Left ventricle myocardium inferior (tissue), 1 donor: Measurements from ENCODE around the gene RSPH4A. TPM values are rescaled to one million over a fixed set of nuclear protein-coding genes. Genes with fewer than 3 reads are reported as not detected.
A peak's percentile ranks its signal among the peaks of the same experiment; 100 is the strongest.

ENCODE experiments used
- DNase-seq: peaks from one replicate; pipeline ENCODE4 v3.0.0-alpha.2; 2020
- H3K27ac ChIP-seq: fragments of 200-600 bp; replicated peaks from 2 replicates; pipeline ENCODE4 v1.8.0; 2021
- H3K27me3 ChIP-seq: fragments of 200-600 bp; 2 replicates; pipeline ENCODE4 v1.8.0; 2021; ENCODE audit warnings: low read depth
- H3K36me3 ChIP-seq: fragments of 200-600 bp; 2 replicates; pipeline ENCODE4 v1.8.0; 2021
- H3K4me1 ChIP-seq: fragments of 200-600 bp; 2 replicates; pipeline ENCODE4 v1.8.0; 2021
- H3K4me3 ChIP-seq: fragments of 200-600 bp; 2 replicates; pipeline ENCODE4 v1.8.0; 2021; ENCODE audit warnings: mild to moderate bottlenecking, moderate library complexity
- H3K9me3 ChIP-seq: fragments of 200-600 bp; replicated peaks from 2 replicates; pipeline ENCODE4 v1.8.0; 2021
- CTCF ChIP-seq: fragments of 200-600 bp; IDR thresholded peaks from 2 replicates; pipeline ENCODE4 v1.8.0; 2021; ENCODE audit warnings: antibody characterized with exemption, mild to moderate bottlenecking, borderline replicate concordance
- intact Hi-C: fragments of 100-400 bp; cut with micrococcal nuclease; formaldehyde crosslinking; loops from one replicate; pipeline ENCODE4 v1.11.0; 2022
- total RNA-seq: library from RNA; stranded (reverse); fragmentation: NEBNext Ultra II Directional; extraction: Animal tissue kit (Norgen Biotek cat#: 25700); gene quantifications from one replicate; pipeline ENCODE4 v1.2.1, GENCODE V29; 2021
- donor health status: DM: no; HTN: yes; CAD: no; lungs with severe emphysema.

Gene RSPH4A
- total RNA-seq, 1 donor from 2014 or later, result not detected

GRCh38 chr6:116572162-116572561 lies 44.1 kb upstream of the RSPH4A start:
- Histone ChIP-seq H3K27ac (peak overlapping the region; percentile 95), H3K4me3 (peak overlapping the region; percentile 93), H3K4me1 (peaks cover 66% of the 10 kb centered on the region), H3K36me3 (peaks cover 22% of the 10 kb centered on the region), H3K9me3 (no peaks in the 10 kb centered on the region), H3K27me3 (no peaks in the 10 kb centered on the region)
- DNase-seq, result peak; percentile 17
- intact Hi-C loops, result no loop called here
- TF ChIP-seq CTCF, result no peak

GRCh38 chr6:116575227-116575626 lies 41.1 kb upstream of the RSPH4A start:
- DNase-seq, result no peak
- H3K9me3 ChIP-seq, result no peaks in the 10 kb centered on the region
- H3K36me3 ChIP-seq, result peaks cover 30% of the 10 kb centered on the region
- intact Hi-C loops, result no loop called here
- peaks cover 81% of the 10 kb centered on the region for H3K4me1 ChIP-seq
- H3K27ac ChIP-seq, result no peak overlapping the region
- H3K27me3 ChIP-seq, result no peaks in the 10 kb centered on the region
- H3K4me3 ChIP-seq, result no peak overlapping the region
- no peak for TF ChIP-seq CTCF

- intact Hi-C loops, result no loop called here
- no peaks in the 10 kb centered on the region for H3K9me3 ChIP-seq
- no peak for TF ChIP-seq CTCF
- no peak overlapping the region for H3K27ac ChIP-seq
- H3K4me1 ChIP-seq, result peaks cover 63% of the 10 kb centered on the region
- DNase-seq, result no peak
- H3K27me3 ChIP-seq, result no peaks in the 10 kb centered on the region
- H3K4me3 ChIP-seq, result no peak overlapping the region
- H3K36me3 ChIP-seq, result peaks cover 48% of the 10 kb centered on the region
Observed at GRCh38 chr6:116577486-116577885, 38.8 kb upstream of the RSPH4A start.

- Histone ChIP-seq H3K4me1 (peaks cover 55% of the 10 kb centered on the region), H3K36me3 (peaks cover 53% of the 10 kb centered on the region), H3K27me3 (no peaks in the 10 kb centered on the region), H3K9me3 (no peaks in the 10 kb centered on the region), H3K27ac (no peak overlapping the region), H3K4me3 (no peak overlapping the region)
- intact Hi-C loops, result no loop called here
- no peak for TF ChIP-seq CTCF
- no peak for DNase-seq
Observed at GRCh38 chr6:116578335-116578734, 37.9 kb upstream of the RSPH4A start.

GRCh38 chr6:116579143-116579542 lies 37.1 kb upstream of the RSPH4A start:
- Histone ChIP-seq H3K36me3 (peaks cover 58% of the 10 kb centered on the region), H3K4me1 (peaks cover 47% of the 10 kb centered on the region), H3K27ac (no peak overlapping the region), H3K9me3 (no peaks in the 10 kb centered on the region), H3K4me3 (no peak overlapping the region), H3K27me3 (no peaks in the 10 kb centered on the region)
- no peak for TF ChIP-seq CTCF
- intact Hi-C loops, result no loop called here
- no peak for DNase-seq

GRCh38 chr6:116580198-116580597 lies 36.1 kb upstream of the RSPH4A start:
- H3K4me1 ChIP-seq, result peaks cover 39% of the 10 kb centered on the region
- H3K4me3 ChIP-seq, result no peak overlapping the region
- no peak for TF ChIP-seq CTCF
- H3K27ac ChIP-seq, result no peak overlapping the region
- H3K36me3 ChIP-seq, result peaks cover 64% of the 10 kb centered on the region
- H3K9me3 ChIP-seq, result no peaks in the 10 kb centered on the region
- intact Hi-C loops, result no loop called here
- no peaks in the 10 kb centered on the region for H3K27me3 ChIP-seq
- no peak for DNase-seq
